GM19043 (cell line): ENCODE measurements around the gene DDN.

Experiments used
- ATAC-seq: cut with Tn5 transposase; IDR thresholded peaks from one replicate; pipeline ENCODE4 v1.9.1; 2021; ENCODE audit warnings: low read depth; ENCODE audit not compliant: unreplicated experiment

Gene DDN

DNA sequence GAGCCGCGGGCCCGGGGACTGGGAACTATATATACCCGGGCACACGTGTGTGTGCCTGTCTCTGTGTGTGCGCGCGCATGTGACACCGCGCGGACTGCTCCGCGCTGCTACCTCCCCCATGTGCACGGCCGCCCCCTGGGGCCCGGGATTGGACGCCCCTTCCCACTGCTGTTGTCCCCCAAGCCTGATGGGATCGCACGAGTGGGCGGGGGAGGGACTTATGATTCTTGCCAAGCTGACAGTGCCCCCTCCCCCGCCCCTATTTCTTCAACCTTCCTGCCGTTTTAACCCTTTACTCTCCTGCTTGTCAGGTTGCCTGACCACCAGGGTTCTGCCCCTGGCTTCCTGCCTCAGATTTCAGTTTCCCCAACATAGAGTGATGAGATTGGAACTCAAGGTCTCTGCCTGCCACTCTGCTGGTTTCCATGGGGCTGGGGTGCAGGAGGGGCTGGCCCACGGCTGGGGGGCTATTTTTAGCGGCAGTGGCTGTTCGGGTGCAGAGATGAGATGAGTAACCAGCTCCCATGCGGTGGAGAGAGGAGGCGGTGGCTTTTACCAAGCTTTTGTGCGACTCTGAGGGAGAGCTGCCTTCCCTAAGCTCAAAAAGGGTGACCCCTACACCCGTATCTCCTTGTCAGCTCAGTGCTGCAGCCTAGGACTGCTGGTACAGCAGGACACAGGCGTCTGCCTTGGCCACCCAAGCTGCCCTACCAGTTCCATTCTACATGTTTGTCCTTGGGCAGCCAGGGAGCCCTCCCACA is at the start of gene DDN:
TSS of gene DDN (minus strand) at position 5 of the 761 bp plus-strand sequence. CDS start 88 bp downstream, outside the sequence.
- no peak for ATAC-seq

DNA sequence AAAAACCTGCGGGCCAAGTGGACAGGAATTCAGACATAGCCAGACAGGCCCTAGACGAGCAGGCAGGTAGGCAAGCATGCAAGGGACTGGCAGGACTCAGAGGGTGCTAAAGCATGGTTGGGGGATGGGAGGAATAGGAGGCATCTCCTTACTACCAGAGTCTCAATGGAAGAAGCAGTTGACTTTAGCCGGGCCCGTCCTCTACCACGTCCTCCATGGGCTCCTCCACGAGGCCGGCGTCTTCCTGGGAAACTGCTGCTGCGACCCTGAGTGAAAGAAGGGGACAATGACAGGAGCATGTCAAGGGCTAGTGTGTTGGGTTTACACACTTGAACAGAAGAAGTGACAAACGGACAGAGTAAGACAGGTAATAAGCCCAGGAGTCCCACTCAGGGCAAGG is 49.8 kb upstream of the DDN start:
- ATAC-seq = no peak

DNA sequence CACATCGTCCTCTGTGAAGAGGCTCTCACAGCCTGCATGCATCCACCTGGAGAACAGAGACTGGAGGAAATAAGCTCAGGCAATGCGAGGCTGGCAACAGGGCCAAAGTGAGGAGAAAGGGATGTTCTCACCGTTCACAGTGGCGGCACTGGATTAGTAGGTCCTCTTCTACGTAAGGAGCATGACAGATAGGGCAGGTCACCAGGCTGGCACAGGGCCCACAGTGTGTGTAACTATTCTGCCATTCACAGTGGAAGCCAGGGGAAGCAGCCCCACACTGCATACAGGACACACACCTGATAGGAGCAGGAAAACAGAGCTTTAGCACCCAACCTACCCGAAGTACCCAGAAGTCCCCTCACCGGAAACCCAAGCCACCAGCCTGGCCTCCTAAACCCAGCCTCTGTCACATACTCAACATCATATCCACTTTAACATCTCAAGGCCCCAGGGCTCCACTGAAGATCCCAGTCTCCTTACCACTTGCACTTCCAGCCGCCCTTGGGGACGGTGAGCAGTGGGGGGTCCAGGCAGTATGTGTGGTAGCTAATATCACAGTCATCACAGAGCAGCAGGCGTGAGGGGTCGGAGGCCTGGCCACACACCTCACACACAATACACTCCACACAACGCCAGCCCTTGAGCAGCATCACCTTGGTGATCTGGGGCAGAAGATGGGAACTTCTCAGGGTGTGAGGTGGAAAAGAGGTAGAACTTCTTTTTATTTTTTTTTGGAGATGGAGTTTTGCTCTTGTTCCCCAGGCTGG is 47.1 kb upstream of the DDN start:
- ATAC-seq = no peak

DNA sequence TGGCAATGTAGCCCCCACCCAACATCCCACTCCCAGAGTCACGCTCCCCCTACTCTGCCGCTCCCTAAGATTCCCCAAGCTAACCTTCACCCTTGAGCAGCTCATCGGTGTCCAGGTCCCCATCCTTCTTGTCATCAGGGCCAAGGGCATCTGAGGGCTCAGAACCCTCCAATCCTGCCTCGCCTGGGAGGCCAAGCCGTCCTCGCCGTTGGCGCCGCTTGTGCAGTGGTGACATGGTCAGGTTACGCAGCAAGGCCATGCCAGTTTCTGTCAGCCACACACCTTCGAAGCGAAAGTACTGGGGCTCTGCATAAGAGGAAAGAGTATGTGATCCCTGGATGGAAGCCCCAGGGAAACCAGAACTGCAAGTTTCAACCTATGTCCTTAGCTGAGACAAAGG is 45.5 kb upstream of the DDN start:
- no peak for ATAC-seq

DNA sequence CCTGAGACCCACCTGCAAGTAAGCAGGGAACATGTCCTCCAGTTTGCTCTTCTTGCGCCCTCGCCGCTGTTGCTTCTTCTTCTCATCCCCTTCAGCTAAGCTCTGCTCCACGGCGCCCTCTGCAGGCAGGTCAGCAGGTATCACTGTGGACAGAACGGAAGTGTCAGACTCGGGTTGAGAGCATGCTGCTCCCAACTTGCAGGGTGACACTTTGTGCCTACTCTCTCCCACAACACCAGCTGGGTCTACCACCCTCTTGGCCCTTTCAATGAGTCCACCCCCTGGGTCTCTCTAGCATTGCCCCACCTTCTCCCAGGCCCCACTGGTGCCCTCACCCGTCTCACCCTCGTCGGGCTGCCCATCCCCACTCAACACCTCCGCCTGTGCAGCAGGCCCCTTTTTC is 44.7 kb upstream of the DDN start:
- no peak for ATAC-seq

DNA sequence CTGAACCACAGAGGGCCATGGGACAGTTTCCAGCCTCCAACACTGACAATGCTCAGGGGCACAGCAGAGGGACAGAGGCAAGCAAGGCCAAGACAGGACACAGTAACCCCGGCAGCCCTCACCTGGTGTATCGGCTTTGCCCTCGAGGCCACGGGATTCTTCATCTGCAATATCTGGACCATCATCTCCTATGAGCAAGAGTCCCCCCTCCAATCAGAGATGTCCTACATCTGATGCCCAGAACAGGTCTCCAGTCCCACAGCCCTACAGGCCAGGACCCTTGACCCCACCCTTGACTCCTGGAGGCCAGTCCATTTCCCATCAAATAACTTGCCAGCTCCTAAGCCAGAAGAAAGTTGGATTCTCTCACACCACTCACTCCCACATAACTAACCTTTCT is 44.1 kb upstream of the DDN start:
- ATAC-seq = no peak

DNA sequence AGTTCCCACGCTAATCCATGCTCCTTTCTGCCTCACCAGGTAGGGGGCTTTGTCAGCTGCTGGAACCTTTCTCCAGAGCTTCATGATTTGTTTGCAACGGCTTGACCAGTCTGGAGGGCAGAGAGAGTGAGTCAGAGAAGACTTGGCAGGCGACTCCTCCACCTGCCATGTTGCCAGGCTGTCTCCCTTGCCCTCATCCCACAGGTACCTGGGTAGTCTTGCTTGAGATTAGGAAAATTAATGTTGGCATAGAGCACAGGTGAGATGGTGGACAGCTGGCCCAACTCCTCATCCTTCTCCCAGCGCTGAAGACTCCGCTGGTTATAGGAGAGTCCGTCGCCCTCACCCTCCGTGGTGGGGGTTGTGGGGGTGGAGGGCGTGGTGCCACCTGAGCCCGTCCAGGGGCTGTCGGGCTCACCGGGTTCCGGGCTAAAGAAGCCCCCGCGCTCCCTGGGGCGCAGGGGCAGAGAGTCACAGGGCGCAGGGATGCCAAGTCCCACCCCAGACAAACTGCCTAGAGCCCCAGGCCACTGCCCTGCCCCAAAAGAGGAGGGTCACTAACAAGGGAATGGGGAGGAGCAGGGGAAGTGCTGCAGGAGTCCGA is 42.8 kb upstream of the DDN start:
- no peak for ATAC-seq

DNA sequence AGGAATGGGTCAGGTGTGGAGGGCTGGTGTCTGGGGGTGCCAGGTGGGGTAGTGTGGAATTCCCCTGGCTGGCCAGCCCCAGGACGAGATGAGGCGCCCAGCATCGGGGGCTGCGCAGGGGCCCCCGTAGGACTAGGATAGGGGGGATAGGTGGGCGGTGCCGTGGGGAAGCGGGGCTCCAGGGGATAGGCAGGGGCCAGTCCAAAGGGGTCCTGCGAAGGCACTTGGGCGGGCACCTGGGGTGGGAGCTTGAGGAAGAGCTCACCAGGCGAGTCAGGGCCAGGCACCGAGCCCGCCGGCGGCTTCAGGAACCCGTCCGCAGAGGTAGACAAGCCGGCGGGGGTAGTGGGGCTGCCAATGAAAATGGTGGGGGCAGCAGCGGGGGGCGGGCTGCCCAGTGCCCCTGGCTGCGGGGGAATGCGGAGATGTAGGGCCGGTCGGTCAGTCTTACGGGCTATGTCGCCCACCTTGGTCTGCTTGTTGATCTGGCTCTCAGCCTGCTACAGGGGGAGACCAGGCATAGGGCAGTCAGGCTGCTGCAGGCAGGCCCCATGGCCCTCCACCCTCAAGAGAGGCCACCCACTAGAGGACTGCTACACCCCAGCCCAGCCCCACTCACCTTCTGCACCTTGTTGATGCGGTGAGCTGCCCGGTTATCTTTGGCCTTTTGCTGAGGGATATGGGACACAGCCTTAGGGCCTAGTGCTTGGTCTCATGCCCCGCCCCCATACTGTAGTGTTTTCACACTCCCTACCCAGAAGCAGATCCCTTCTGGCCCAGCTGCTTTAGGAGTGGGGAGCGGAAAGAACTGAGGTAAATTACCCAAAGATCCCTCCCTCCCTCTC is 42.1 kb upstream of the DDN start:
- ATAC-seq = no peak

DNA sequence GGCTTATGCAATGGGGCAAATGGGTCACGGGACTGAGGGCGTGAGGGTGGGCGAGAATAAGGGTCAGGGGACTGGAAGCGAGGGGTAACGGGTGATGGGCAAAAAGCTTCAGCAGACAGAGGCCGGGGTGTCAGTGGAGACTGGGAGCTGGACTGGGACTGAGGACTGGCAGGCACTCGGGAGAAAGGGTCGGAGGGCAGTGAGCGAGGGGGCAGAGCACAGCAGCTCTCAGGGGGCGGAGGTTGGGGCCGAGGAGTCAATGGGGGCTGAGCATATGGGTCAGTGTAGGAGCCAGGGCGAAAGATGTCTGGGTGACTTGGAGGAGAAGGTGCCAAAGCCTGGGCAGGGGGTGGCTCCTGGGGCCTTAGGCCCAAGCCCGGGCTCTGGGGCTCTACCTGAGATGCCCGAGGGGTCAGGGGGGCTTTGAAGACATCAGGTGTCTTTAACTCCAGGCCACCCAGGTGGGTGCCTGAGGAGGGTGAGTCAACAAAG is 41.2 kb upstream of the DDN start:
- ATAC-seq = no peak

DNA sequence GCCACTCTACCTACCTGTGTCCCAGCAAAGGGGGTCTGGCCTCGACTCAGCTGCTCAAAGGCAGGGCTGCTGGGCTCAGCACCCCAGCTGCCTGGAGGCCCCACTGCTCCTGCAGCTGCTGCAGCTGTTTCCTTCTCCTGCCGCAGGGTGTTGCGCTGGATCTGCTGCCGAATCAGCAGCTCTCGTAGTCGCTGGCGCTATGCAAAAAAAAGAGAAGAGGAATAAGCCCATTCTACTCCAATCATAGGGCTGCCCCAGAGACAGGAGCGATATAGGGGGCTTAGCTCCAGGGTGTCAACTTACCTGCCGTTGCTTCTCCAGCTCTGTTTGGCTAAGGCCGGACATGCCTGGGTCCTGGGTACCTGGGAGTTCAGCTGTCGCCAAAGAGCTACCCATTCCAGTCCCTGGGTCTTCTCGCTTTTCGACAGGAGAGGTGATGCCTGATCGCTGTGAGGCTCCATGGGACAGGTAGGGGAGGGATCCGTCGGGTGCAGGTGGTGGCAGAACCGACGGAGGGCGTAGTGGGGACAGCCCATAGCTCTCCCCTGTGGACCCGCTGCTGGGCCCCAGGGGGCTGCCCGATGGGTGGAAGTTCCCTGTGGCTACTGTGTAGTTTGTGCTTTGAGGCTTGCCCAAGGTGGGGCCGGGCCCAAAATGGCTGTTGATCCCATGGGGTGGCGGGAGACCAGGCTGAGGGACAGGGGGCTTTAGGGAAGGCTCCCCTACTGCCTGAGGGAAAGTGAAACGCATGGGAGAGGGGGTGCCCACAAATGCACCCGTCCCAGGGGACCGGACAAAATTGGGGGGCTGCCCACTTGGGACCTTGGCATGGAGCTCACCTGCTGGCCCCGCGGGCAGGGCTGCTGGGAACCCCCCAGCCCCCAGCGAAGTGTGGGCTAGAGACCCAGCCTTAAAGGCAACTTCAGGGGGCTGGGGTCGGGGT is 40.5 kb upstream of the DDN start:
- ATAC-seq = no peak

DNA sequence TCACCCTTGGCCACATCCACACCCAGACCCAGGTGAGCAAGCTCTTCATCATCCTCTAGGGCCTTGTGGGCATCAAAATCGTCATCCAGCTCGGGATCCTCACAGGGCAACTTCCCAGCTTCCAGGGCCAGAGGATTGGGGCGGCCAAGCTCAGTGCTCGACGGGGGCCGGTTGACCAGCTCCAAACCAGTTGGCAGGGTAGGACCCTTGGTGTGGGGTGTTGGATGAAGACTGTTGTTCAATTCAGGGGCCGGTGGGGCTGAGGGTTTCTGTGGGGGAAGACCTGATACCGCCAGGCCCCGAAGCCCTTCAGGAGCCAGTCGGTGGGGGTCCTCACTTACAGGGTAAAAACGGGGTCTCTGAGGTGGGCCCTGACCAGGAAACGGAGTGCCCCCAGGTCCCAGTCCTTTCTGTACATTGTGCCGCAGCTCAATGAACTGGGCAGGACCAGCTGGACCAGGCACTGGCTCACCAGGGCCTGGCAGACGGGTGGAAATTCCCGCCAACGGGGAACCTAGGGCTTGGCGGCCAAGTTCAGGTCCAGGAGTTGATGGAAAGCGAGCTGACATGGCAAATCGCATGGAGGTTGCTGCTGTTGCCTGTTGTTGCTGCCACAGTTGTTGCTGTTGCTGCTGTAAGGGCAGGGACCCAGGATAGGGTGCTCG is 39.2 kb upstream of the DDN start:
- ATAC-seq = no peak

DNA sequence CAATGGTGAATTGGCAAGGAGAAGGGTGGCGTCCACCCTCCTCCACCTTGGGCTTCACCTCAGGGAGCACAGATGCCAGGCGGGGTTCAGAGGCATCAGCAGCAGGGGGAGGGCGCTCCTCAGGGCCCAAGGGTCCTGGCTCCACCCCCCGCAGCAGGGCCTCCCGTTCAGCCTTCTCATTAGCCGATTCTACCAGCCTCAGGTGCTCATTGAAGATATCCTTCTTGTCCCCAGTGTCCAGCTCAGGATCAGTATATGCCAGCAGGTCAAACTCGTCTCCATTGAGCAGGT is 38.7 kb upstream of the DDN start:
- no peak for ATAC-seq

DNA sequence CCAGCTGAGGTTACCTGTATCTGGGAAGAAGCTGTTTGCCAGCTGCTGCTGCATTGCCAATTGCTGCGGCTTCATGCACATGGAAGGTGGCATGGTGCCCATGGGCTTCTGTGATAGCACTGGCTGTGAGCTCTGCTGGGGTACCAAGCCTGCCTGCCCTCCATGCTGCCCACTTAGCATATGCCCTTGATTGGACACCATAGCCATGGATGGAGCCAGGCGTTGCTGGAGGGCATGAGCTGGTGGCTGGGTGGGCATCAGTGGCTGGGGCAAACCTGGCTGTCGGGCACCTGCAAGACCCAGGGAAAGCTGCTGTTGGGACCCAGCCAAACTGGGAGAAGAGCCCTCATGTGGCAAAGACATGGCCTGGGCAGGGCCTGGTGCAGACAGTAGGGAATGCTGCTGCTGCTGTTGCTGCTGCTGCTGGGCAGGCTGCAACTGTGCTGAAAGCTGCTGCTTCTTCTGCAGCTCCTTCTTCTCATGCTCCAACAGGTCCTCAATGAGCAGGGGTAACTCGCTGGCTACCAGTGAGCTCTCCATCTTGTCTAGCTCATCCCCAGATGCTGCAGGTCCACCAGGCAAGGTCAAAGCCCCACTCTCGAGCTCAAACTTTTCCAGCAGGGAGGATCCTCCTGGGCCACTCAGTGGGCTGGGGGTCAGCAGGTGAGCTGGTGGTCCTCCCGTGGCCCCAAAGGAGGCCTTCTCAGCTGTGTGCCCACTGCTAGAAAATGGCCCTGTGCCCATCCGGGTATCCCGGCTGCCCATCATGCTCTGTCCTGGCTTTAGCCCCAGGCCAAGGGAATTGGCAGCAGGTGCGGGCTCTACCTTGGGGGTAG is 38.2 kb upstream of the DDN start:
- ATAC-seq = no peak

DNA sequence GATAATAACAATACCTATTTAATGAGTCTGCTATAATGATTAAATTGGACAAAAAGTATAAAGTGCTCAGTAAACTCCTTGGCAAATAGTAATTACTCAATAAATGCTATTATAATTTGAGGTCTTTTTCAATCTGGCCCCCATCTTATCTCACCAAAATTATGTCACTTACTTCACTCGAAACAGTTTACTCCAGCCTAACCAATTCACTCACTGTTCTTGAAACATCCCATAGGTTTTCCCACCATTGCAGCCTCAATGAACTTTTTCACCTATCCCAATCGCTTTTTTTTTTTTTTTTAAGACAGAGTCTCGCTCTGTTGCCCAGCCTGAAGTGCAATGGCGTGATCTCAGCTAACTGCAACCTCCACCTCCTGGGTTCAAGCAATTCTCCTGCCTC is 36.9 kb upstream of the DDN start:
- ATAC-seq = no peak

DNA sequence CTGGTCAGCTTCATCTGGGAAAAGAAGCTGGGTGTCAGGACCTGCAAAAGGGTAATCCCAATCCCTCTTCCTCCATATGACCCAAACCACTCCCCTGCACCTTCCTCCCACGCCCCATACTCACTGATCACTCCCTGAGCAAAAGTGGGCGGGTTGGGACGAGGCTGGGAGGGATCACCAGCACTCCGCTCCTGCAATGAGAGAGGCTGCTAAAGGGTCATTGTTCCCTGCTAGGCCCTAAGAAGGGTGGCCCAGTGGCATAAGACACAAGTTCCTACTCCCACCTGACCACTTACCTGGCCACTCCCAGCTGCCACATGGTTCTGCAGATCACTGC is 35.1 kb upstream of the DDN start:
- ATAC-seq = no peak

DNA sequence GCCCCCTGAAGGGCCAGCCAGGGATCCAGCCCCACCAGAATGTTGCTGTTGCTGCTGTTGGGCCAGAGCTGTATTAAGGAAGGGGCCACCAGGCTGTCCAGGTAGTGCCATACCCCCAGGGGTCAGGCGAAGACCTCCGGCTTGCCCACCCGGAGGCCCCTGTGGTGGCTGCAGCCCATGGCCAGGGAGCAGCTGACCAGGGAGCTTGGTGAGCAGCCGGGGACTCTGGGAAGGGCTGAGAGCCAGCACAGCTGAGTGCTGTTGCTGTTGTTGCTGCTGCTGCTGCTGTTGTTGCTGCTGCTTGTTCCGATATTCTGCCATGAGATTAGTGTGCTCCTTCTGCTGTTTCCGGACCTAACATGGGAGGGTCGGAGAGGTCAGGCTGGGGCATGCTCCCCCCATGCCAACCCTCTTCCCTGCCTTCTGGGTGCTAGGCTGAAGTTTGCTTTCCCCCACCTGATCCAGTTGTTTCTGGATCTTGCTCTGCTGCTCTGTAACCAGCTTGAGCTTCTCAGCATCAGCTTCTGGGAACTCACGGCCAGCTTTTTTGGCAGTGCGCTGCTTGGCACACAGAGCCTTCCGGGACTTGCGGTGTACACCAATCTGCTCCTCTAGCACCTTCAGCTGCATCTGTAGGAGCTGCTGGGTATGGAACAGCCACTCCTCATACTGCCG is 34.6 kb upstream of the DDN start:
- ATAC-seq = no peak

DNA sequence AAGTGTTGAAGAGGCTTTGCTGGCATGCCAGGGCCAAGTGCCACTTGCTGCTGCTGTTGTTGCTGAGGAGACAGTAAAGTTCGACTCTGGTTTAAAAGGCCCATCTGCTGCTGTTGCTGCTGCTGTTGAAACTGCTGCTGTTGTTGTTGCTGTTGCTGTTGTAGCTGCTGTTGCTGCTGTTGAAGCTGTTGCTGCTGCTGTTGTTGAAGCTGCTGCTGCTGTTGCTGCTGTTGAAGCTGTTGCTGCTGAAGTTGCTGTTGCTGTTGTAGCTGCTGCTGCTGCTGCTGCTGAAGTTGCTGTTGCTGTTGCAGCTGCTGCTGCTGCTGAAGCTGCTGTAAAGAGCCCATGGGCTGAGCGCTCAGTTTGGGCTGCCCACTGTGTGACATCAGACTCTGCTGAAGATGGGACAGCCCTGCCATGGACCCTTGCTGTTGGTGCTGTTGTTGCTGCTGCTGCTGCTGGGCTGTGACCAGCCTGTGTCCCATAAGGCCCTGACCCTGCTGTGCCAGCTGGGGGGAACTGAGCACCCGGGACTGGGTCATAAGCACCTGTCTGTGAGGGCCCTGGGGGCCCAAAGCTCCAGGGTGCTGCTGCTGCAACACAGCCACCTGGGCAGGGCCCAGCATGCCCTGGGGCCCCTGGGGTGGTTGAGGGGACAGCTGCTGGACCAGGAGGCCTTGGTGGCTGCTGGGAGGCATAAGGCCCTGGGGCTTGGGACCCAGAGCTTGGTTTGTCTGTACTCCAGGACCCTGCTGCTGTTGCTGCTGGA is 33.7 kb upstream of the DDN start:
- no peak for ATAC-seq
